KOPT-K1 (cell line): Measurements from ENCODE around the gene BICD1.

Source experiments
- H3K27ac ChIP-seq: fragments of 200-600 bp; sonication (generic); 2 replicates; pipeline ENCODE4 v1.5.1; 2016; ENCODE audit warnings: antibody characterized with exemption, mild to moderate bottlenecking, low read depth, low read length; ENCODE audit not compliant: poor library complexity, severe bottlenecking
- H3K36me3 ChIP-seq: fragments of 200-600 bp; sonication (generic); 2 replicates; pipeline ENCODE4 v1.5.1; 2017; ENCODE audit warnings: antibody characterized with exemption, mild to moderate bottlenecking, low read length, moderate library complexity; ENCODE audit not compliant: insufficient read depth
- H3K9me3 ChIP-seq: fragments of 200-600 bp; sonication (generic); 2 replicates; pipeline ENCODE4 v1.5.1; 2017; ENCODE audit warnings: antibody characterized with exemption, low read length, mild to moderate bottlenecking; ENCODE audit not compliant: insufficient read depth, poor library complexity, severe bottlenecking

The BICD1 gene

DNA sequence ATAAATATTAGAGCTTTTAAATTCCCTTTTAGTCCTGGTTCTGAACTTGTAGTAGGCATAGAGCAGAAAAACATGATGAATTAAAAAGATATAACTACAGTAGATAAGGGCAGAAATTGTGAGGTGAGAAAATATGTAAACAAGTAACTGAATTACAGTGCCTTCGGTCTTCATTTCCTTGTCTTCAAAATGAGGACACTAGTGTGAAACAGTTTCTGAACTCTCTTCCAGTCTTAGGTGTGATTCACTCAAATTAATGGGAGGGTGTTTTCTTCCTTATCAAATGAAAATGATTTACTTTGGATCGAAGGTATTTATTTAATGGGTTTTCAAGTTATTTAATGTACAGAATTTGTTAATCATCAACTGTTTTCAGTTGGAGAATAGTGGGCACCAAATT is 294.2 kb downstream of the BICD1 start:
- H3K9me3 ChIP-seq = no peaks in the 10 kb centered on the region
- no peak overlapping the region for H3K27ac ChIP-seq
- no peaks in the 10 kb centered on the region for H3K36me3 ChIP-seq

GRCh38 chr12:32402170-32402569 is 295.5 kb downstream of the BICD1 start:
- H3K9me3 ChIP-seq = no peaks in the 10 kb centered on the region
- H3K36me3 ChIP-seq = no peaks in the 10 kb centered on the region
- H3K27ac ChIP-seq = no peak overlapping the region

DNA sequence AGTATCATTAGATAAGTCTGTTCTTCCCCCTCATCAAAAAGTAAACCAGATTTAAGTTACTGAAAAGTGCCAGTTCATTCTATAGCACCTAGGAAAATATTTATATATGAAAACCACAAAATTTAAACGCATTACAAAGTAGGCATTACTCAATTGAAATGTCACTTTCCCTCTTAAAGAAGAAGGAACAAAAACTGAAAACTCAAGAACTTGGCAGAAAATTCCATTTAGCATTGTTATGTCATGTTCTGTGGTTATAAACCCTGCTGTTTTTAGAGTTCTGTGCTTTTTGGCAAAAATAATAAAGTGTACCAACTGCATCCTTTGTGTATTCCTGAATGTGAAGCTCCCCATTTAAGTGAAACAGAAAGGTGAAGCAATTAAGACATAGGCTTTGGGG is 296.3 kb downstream of the BICD1 start:
- no peaks in the 10 kb centered on the region for H3K9me3 ChIP-seq
- H3K36me3 ChIP-seq = no peaks in the 10 kb centered on the region
- no peak overlapping the region for H3K27ac ChIP-seq

DNA sequence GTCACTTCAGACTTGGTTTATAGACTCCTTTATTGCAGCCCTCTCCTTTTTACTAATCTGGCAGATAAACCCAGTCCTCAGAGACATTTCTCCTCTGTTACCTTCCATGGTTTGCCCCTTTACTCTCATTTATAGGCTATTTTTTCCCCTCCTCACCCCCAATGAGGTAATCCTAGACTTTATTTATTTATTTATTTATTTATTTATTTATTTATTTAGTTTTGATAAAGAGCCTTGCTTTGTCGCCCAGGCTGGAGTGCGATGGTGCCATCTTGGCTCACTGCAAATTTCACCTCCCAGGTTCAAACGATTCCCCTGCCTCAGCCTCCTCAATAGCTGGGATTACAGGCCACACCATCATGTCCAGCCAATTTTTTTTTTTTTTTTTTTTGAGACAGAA is 301.1 kb downstream of the BICD1 start:
- H3K9me3 ChIP-seq = no peaks in the 10 kb centered on the region
- H3K36me3 ChIP-seq = no peaks in the 10 kb centered on the region
- H3K27ac ChIP-seq = no peak overlapping the region

- Histone ChIP-seq H3K36me3 (no peaks in the 10 kb centered on the region), H3K9me3 (no peaks in the 10 kb centered on the region), H3K27ac (no peak overlapping the region)
Measured at GRCh38 chr12:32413412-32413811, 306.8 kb downstream of the BICD1 start.

- Histone ChIP-seq H3K9me3 (no peaks in the 10 kb centered on the region), H3K36me3 (no peaks in the 10 kb centered on the region), H3K27ac (no peak overlapping the region)
Measured at GRCh38 chr12:32418221-32418620, 311.6 kb downstream of the BICD1 start.

DNA sequence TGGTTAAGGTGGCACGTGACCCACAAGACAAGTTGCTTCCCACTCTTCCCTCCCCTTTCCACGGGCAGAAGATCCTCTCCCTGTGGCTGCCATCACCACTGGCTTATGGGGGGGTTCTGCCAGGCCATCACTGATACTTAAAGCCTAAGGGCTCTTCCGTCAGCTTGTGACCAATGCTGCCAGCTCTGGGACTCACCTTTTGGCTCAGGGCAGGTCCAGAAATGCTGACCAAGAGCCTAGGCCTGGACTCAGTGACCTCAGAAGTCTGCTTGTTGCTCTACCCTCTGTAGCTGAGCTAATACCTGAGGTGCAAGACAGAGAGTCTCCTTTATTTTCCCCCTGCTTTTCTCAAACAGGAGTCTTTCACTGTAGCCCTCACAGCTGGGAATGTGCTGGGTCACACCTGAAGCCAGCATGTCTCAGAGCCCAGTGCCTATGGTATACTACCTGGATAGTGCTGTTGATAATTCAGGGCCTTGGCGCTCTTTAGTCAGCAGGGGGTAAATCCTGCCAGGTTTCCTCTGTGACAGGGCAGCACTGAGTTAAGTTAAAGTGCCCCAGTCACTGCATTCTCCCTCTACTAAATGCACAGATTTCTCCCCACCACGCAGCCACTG is 312.4 kb downstream of the BICD1 start:
- H3K36me3 ChIP-seq = no peaks in the 10 kb centered on the region
- no peak overlapping the region for H3K27ac ChIP-seq

GRCh38 chr12:32419520-32419960 is 312.9 kb downstream of the BICD1 start:
- Histone ChIP-seq H3K27ac (no peak overlapping the region), H3K9me3 (no peaks in the 10 kb centered on the region), H3K36me3 (no peaks in the 10 kb centered on the region)

More for the DNA sequence above, 312.4 kb downstream of the BICD1 start:
- H3K9me3 ChIP-seq = no peaks in the 10 kb centered on the region

DNA sequence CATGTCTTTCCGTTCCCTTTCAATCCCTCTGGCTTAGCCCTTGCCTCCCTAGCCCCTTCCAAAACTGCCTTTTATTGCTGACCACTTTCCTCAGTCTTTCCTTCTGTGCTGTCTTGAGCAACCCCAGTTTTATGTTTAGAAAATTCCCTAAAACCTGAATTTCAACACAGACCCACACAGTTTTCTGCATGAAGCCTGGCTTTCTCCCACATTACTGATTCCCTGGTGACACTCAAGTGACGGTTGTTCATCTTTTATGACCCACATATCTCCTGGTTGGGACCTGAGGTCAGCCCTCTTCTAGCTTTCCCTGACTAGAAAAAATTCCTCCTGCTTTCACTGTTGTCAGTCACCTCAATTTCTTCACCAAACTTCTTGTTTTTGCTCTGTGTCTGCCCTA is 313.7 kb downstream of the BICD1 start:
- Histone ChIP-seq H3K36me3 (no peaks in the 10 kb centered on the region), H3K9me3 (no peaks in the 10 kb centered on the region), H3K27ac (no peak overlapping the region)

GRCh38 chr12:32423559-32423958 is 316.9 kb downstream of the BICD1 start:
- Histone ChIP-seq H3K27ac (no peak overlapping the region), H3K36me3 (no peaks in the 10 kb centered on the region), H3K9me3 (no peaks in the 10 kb centered on the region)

DNA sequence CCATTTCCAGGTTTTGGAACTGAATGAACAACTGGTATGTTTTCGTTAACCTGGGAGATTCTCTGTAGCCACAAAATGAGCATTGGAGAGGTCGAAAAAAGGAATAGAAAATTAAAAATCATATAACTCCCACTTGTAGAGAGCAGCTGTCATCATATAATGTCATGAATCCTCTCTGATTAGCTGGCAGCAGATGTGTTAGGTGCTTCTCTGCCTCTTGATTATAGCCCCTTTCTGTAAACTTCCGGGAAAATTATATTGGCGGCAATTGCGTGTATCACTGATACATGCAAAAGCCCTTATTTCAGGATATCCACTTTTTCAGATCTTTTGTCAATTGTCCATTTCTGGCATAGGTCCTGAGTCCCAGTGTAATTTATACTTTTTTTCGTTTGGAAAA is 324.4 kb downstream of the BICD1 start:
- H3K36me3 ChIP-seq = no peaks in the 10 kb centered on the region
- H3K9me3 ChIP-seq = no peaks in the 10 kb centered on the region
- no peak overlapping the region for H3K27ac ChIP-seq
